H9 (cell line): ENCODE measurements around the gene ADAMTS17. TPM values are rescaled to one million over a fixed set of nuclear protein-coding genes. Genes with fewer than 3 reads are reported as not detected.

Source experiments
- DNase-seq: peaks from one replicate; pipeline ENCODE4 v3.0.0-alpha.2; 2017
- H2AFZ ChIP-seq: one replicate; pipeline ENCODE4 v1.6.1; 2013; ENCODE audit warnings: mild to moderate bottlenecking, low read length, control low read depth, moderate library complexity
- H2AK5ac ChIP-seq: 2 replicates; pipeline ENCODE4 v1.6.1; 2013; ENCODE audit warnings: low read length, control low read depth, mixed read lengths; ENCODE audit not compliant: insufficient read length
- H2BK120ac ChIP-seq: one replicate; pipeline ENCODE4 v1.6.1; 2013; ENCODE audit warnings: low read depth, mild to moderate bottlenecking, low read length, control low read depth, inconsistent platforms; ENCODE audit not compliant: poor library complexity, severe bottlenecking
- H2BK12ac ChIP-seq: 2 replicates; pipeline ENCODE4 v1.6.1; 2013; ENCODE audit warnings: low read length, control low read depth, mixed read lengths, low read depth; ENCODE audit not compliant: insufficient read length
- H2BK15ac ChIP-seq: 2 replicates; pipeline ENCODE4 v1.6.1; 2013; ENCODE audit warnings: low read depth, low read length, control low read depth
- H2BK20ac ChIP-seq: one replicate; pipeline ENCODE4 v1.6.1; 2013; ENCODE audit warnings: low read depth, mild to moderate bottlenecking, low read length, control low read depth, inconsistent platforms; ENCODE audit not compliant: poor library complexity, severe bottlenecking
- H2BK5ac ChIP-seq: 2 replicates; pipeline ENCODE4 v1.6.1; 2013; ENCODE audit warnings: low read length, control low read depth, mixed read lengths; ENCODE audit not compliant: insufficient read length
- H3K14ac ChIP-seq: 2 replicates; pipeline ENCODE4 v1.6.1; 2013; ENCODE audit warnings: low read length, control low read depth; ENCODE audit not compliant: insufficient read depth
- H3K18ac ChIP-seq: 2 replicates; pipeline ENCODE4 v1.6.1; 2013; ENCODE audit warnings: low read depth, mild to moderate bottlenecking, mixed read lengths, low read length, control low read depth; ENCODE audit not compliant: insufficient read length
- H3K23ac ChIP-seq: 2 replicates; pipeline ENCODE4 v1.6.1; 2013; ENCODE audit warnings: low read length, control low read depth, mixed read lengths, low read depth; ENCODE audit not compliant: insufficient read length
- H3K23me2 ChIP-seq: 2 replicates; pipeline ENCODE4 v1.6.1; 2013; ENCODE audit warnings: low read depth, mild to moderate bottlenecking, mixed read lengths, low read length, control low read depth; ENCODE audit not compliant: insufficient read length, poor library complexity, severe bottlenecking
- H3K27ac ChIP-seq: 2 replicates; pipeline ENCODE4 v1.5.1; 2013; ENCODE audit warnings: low read length, control low read depth, mixed read lengths, low read depth; ENCODE audit not compliant: insufficient read length
- H3K27me3 ChIP-seq: 2 replicates; pipeline ENCODE4 v1.6.1; 2013; ENCODE audit warnings: low read length, control low read depth, inconsistent platforms; ENCODE audit not compliant: insufficient read depth
- H3K4ac ChIP-seq: 2 replicates; pipeline ENCODE4 v1.6.1; 2013; ENCODE audit warnings: low read depth, mild to moderate bottlenecking, control low read depth, inconsistent platforms, low read length, moderate library complexity
- H3K4me1 ChIP-seq: 2 replicates; pipeline ENCODE4 v1.6.1; 2013; ENCODE audit warnings: low read length, control low read depth, inconsistent platforms; ENCODE audit not compliant: insufficient read depth
- H3K4me2 ChIP-seq: 2 replicates; pipeline ENCODE4 v1.6.1; 2013; ENCODE audit warnings: low read length, control low read depth, mixed read lengths; ENCODE audit not compliant: insufficient read length, insufficient read depth
- H3K56ac ChIP-seq: 2 replicates; pipeline ENCODE4 v1.6.1; 2013; ENCODE audit warnings: low read depth, mild to moderate bottlenecking, mixed read lengths, low read length, control low read depth; ENCODE audit not compliant: insufficient read length
- H3K79me1 ChIP-seq: 2 replicates; pipeline ENCODE4 v1.6.1; 2013; ENCODE audit warnings: low read depth, mild to moderate bottlenecking, moderate library complexity, low read length, control low read depth, inconsistent platforms; ENCODE audit not compliant: insufficient read depth, poor library complexity, severe bottlenecking
- H3K79me2 ChIP-seq: 2 replicates; pipeline ENCODE4 v1.6.1; 2013; ENCODE audit warnings: low read length, control low read depth, inconsistent platforms; ENCODE audit not compliant: insufficient read depth
- H3K9ac ChIP-seq: 2 replicates; pipeline ENCODE4 v1.6.1; 2013; ENCODE audit warnings: low read length, control low read depth, mixed read lengths; ENCODE audit not compliant: insufficient read length; ENCODE audit errors: extremely low read depth
- H3K9me3 ChIP-seq: one replicate; pipeline ENCODE4 v1.6.1; 2013; ENCODE audit warnings: low read depth, low read length, inconsistent platforms; ENCODE audit not compliant: control insufficient read depth
- H3T11ph ChIP-seq: one replicate; pipeline ENCODE4 v1.6.1; 2013; ENCODE audit warnings: mild to moderate bottlenecking, low read length, control low read depth, inconsistent platforms
- H4K20me1 ChIP-seq: one replicate; pipeline ENCODE4 v1.6.1; 2013; ENCODE audit not compliant: control insufficient read depth, insufficient read length, insufficient read depth
- H4K5ac ChIP-seq: 2 replicates; pipeline ENCODE4 v1.6.1; 2013; ENCODE audit warnings: low read depth, mild to moderate bottlenecking, mixed read lengths, low read length, control low read depth; ENCODE audit not compliant: insufficient read length
- H4K8ac ChIP-seq: replicated peaks from 2 replicates; pipeline ENCODE4 v1.6.1; 2013; ENCODE audit warnings: low read length, control low read depth, mixed read lengths, low read depth; ENCODE audit not compliant: insufficient read length
- H4K91ac ChIP-seq: 2 replicates; pipeline ENCODE4 v1.6.1; 2013; ENCODE audit warnings: low read depth, mild to moderate bottlenecking, moderate library complexity, mixed read lengths, low read length, control low read depth; ENCODE audit not compliant: insufficient read length
- H3K27ac Mint-ChIP-seq, 3 experiments: 2 replicates in 2 of 3; 3 replicates in 1 of 3; pipeline ENCODE4 v1.8.0; 2020 to 2021; ENCODE audit warnings: mixed read lengths in 3 of 3, mild to moderate bottlenecking in 1 of 3, moderate library complexity in 1 of 3
- H3K27me3 Mint-ChIP-seq: 2 replicates; pipeline ENCODE4 v1.8.0; 2021; ENCODE audit warnings: low read depth, mild to moderate bottlenecking, moderate library complexity, mixed read lengths
- H3K36me3 Mint-ChIP-seq, 3 experiments: 2 replicates in 2 of 3; 3 replicates in 1 of 3; pipeline ENCODE4 v1.8.0; 2020 to 2021; ENCODE audit warnings: low read depth in 3 of 3, mixed read lengths in 3 of 3; ENCODE audit not compliant: insufficient read depth in 1 of 3
- H3K4me1 Mint-ChIP-seq, 2 experiments: 2 replicates each; pipeline ENCODE4 v1.8.0; 2020; ENCODE audit warnings: mixed read lengths in 2 of 2
- H3K4me3 Mint-ChIP-seq, 2 experiments: 2 replicates in 1 of 2; 3 replicates in 1 of 2; pipeline ENCODE4 v1.8.0; 2020 to 2021; ENCODE audit warnings: mild to moderate bottlenecking in 2 of 2, mixed read lengths in 2 of 2, moderate library complexity in 1 of 2
- H3K9me3 Mint-ChIP-seq, 2 experiments: 2 replicates in 1 of 2; 3 replicates in 1 of 2; pipeline ENCODE4 v1.8.0; 2020; ENCODE audit warnings: mild to moderate bottlenecking in 2 of 2, mixed read lengths in 2 of 2, moderate library complexity in 1 of 2
- WGBS: extraction: QIAGEN DNeasy Blood & Tissue Kit; methylation state at CpG from one replicate; pipeline ENCODE4 v1.1.7; 2013; ENCODE audit warnings: missing lambda C conversion rate, low lambda C conversion rate, mixed read lengths; ENCODE audit not compliant: insufficient read length; ENCODE audit errors: extremely low coverage; 5-methylcytosine and 5-hydroxymethylcytosine counted together
- total RNA-seq: library from RNA; stranded (reverse); gene quantifications from 2 replicates; pipeline ENCODE4 v1.2.1, GENCODE V29; 2021
- TF ChIP-seq, protein P1 (sequence below): fragments of 200-600 bp; sonication (generic); conservative IDR thresholded peaks from 3 replicates; pipeline ENCODE4 v1.8.0; 2021; ENCODE audit warnings: antibody characterized with exemption, mild to moderate bottlenecking

ADAMTS17 gene
- total RNA-seq, 1 experiment from 2014 or later, result 2.9 TPM

DNA sequence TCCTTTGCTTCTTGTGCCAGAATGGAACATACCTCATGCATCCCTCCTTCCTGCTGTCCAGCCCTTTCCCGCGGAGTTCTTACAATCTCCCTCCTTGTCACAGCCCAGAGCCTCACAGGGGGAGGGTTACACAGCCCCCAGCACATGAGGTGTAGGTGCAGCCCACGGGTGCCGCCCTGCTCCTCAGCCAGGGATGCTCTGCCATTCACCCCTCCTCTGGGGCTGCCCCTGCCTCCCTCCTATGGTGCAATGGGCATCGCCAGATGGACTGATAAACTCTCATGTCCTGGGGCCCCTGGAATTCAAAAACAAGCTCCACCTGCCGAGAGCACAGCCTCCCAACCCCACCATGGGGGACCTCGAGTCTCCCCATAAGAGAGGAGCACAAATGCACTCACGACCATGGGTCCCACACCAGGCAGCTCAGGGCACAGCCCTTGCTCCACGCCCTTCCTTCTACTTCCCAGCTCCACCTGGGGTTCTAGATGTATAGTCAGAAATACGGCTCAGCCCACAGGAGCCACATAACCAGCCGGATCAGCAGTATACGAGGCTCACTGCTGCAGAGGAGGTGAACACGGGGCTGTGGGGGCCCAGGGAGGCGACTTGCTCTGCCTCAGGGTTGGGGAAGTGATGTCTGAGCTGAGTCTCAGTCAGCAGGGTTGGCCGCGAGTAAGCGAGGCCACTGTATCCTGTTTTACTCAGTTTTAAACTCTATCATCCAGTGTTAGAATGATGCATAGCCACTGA, 338.8 kb downstream of the ADAMTS17 start:
- Histone ChIP-seq H2AFZ (no peak overlapping the region), H3K9me3 (no peaks in the 10 kb centered on the region), H3K4me2 (no peak overlapping the region), H2BK12ac (no peak overlapping the region), H2BK5ac (no peak overlapping the region), H4K5ac (no peak overlapping the region), H2BK120ac (no peak overlapping the region), H3K23ac (no peak overlapping the region), H3K4ac (no peak overlapping the region), H3K56ac (no peak overlapping the region), H3K18ac (no peak overlapping the region), H3K27ac (no peak overlapping the region), H2BK20ac (no peak overlapping the region), H2AK5ac (no peak overlapping the region), H3K79me2 (no peaks in the 10 kb centered on the region), H2BK15ac (no peak overlapping the region), H3T11ph (no peak overlapping the region), H3K27me3 (no peaks in the 10 kb centered on the region), H3K9ac (no peak overlapping the region), H4K8ac (no peak overlapping the region), H4K91ac (no peak overlapping the region), H3K23me2 (no peaks in the 10 kb centered on the region), H4K20me1 (no peaks in the 10 kb centered on the region), H3K4me1 (no peaks in the 10 kb centered on the region), H3K14ac (no peak overlapping the region; the same call in 1 of the 2 replicates), H3K79me1 (no peaks in the 10 kb centered on the region)
- Mint-ChIP-seq H3K9me3 (no peaks in the 10 kb centered on the region), H3K27me3 (peaks cover 2% of the 10 kb centered on the region; the same call in 1 of the 2 replicates), H3K4me1 (peaks cover 12 to 16% of the 10 kb centered on the region in 2 experiments), H3K4me3 (no peak overlapping the region), H3K36me3 (no peaks in the 10 kb centered on the region), H3K27ac (no peak overlapping the region; a peak in 1 of 7 replicates)
- WGBS, result no CpG with 5 or more reads among the region's 17 CpGs
- TF ChIP-seq, protein P1, sequence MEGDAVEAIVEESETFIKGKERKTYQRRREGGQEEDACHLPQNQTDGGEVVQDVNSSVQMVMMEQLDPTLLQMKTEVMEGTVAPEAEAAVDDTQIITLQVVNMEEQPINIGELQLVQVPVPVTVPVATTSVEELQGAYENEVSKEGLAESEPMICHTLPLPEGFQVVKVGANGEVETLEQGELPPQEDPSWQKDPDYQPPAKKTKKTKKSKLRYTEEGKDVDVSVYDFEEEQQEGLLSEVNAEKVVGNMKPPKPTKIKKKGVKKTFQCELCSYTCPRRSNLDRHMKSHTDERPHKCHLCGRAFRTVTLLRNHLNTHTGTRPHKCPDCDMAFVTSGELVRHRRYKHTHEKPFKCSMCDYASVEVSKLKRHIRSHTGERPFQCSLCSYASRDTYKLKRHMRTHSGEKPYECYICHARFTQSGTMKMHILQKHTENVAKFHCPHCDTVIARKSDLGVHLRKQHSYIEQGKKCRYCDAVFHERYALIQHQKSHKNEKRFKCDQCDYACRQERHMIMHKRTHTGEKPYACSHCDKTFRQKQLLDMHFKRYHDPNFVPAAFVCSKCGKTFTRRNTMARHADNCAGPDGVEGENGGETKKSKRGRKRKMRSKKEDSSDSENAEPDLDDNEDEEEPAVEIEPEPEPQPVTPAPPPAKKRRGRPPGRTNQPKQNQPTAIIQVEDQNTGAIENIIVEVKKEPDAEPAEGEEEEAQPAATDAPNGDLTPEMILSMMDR, result no peak
- no peak for DNase-seq
